ENCODE results near the gene RAB39B.

Gene RAB39B, protein sequence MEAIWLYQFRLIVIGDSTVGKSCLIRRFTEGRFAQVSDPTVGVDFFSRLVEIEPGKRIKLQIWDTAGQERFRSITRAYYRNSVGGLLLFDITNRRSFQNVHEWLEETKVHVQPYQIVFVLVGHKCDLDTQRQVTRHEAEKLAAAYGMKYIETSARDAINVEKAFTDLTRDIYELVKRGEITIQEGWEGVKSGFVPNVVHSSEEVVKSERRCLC

DNA sequence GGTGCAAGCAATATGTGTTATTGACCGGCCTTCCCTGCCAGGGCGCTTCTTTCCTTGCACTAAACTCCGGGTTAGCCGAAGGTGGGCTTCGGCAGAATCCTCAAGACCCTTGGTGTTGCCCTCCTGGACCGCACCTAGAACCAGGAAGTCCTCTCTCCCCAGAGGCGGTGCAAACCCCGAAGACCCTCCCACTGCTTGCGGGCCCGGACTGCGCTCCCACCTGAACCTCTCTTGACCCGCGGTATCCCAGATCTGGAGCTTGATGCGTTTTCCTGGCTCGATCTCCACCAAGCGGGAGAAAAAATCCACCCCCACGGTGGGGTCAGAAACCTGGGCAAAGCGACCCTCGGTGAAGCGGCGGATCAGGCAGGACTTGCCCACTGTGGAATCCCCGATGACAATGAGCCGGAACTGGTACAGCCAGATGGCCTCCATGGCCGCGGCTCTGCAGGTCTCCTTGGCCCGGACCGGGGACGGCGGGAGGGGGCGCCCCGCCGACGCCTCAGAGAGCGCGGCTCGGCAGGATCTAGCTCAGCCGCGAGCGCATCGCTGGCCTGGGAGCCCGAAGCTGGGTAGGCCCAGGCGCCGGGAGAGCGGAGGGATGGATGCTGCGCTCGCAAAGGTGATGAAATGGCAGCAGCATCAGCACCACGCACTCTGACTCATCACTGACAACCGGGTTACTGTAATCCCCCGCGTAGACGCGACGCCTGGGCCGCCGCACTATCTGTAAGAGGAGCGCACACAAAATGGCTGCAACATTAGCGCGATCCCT, at the start of gene RAB39B:
Gene RAB39B, minus strand, starts transcription at position 638 of the 775 bp plus-strand sequence. Its CDS starts 203 bp downstream, at position 435.
- Histone ChIP-seq H2AFZ (ENCODE audit: low read depth) (peak within 1 kb of the TSS; percentile 57; the same call in 1 of the 2 replicates), H3K27me3 (ENCODE audit: insufficient read depth, low read depth) (no peaks in the 10 kb centered on the region), H3K4me2 (no peak within 1 kb of the TSS; the same call in 1 of the 2 replicates), H3K4me3 (IDR thresholded peaks at IDR 0.05; ENCODE audit: insufficient read depth, low read depth, low read length) (no peak within 1 kb of the TSS), H3K4me1 (ENCODE audit: low read depth, poor library complexity, severe bottlenecking) (peaks cover 4% of the 10 kb centered on the region), H3K79me2 (ENCODE audit: insufficient read depth, low read depth) (no peaks in the 10 kb centered on the region), H3K36me3 (ENCODE audit: insufficient read depth) (no peaks in the 10 kb centered on the region), H3K9ac (peak within 1 kb of the TSS; percentile 15; the same call in 1 of the 2 replicates), H3K27ac (no peak within 1 kb of the TSS), H4K20me1 (ENCODE audit: insufficient read depth) (no peaks in the 10 kb centered on the region)
- TF ChIP-seq, protein P1, sequence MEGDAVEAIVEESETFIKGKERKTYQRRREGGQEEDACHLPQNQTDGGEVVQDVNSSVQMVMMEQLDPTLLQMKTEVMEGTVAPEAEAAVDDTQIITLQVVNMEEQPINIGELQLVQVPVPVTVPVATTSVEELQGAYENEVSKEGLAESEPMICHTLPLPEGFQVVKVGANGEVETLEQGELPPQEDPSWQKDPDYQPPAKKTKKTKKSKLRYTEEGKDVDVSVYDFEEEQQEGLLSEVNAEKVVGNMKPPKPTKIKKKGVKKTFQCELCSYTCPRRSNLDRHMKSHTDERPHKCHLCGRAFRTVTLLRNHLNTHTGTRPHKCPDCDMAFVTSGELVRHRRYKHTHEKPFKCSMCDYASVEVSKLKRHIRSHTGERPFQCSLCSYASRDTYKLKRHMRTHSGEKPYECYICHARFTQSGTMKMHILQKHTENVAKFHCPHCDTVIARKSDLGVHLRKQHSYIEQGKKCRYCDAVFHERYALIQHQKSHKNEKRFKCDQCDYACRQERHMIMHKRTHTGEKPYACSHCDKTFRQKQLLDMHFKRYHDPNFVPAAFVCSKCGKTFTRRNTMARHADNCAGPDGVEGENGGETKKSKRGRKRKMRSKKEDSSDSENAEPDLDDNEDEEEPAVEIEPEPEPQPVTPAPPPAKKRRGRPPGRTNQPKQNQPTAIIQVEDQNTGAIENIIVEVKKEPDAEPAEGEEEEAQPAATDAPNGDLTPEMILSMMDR (conservative IDR thresholded peaks at IDR 0.05; ENCODE audit: low read depth, low read length), result no peak

DNA sequence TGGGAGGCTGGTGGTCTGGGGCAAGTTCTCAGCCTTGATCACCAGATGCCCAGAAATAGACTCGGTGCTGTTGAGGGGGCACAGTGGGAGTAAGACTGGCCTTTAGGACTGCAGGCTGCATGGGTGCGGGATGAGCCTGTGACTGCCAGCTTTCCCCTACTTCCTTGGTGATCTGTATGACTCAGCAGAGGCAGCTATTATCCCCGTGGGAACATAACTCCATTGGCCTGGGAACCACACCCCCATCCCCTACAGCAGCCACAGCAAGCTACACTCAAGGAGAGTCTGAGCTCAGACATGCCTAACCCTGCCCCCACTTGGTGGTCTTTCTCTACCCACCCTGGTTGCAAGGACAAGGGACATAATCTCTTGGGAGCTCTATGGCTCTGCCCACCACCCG, 49.5 kb upstream of the RAB39B start:
- TF ChIP-seq, protein P1 (conservative IDR thresholded peaks at IDR 0.05; ENCODE audit: low read depth, low read length), result no peak
- Histone ChIP-seq H3K27ac (no peak overlapping the region), H3K36me3 (ENCODE audit: insufficient read depth) (no peaks in the 10 kb centered on the region), H3K4me1 (ENCODE audit: low read depth, poor library complexity, severe bottlenecking) (no peaks in the 10 kb centered on the region), H3K79me2 (ENCODE audit: insufficient read depth, low read depth) (peaks cover 32% of the 10 kb centered on the region; the same call in 1 of the 2 replicates), H3K4me3 (IDR thresholded peaks at IDR 0.05; ENCODE audit: insufficient read depth, low read depth, low read length) (no peak overlapping the region), H4K20me1 (ENCODE audit: insufficient read depth) (no peaks in the 10 kb centered on the region), H3K9ac (no peak overlapping the region), H3K4me2 (no peak overlapping the region), H2AFZ (ENCODE audit: low read depth) (no peak overlapping the region), H3K27me3 (ENCODE audit: insufficient read depth, low read depth) (no peaks in the 10 kb centered on the region)

DNA sequence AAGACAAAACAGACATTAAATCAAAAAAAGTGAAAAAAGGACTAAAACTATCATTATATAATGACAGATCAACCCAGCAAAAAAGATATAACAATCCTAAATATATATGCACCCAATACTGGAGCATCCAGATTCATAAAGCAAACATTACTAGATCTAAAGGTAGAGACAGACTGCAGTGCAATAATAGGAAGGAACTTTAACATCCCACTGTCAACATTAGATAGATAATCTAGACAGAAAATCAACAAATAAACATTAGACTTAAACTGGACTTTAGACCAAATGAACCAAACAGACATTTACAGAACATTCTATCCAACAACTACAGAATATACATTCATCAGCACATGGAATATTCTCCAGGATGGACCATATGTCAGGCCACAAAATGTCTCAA, 29.5 kb upstream of the RAB39B start:
- Histone ChIP-seq H4K20me1 (ENCODE audit: insufficient read depth) (no peaks in the 10 kb centered on the region), H3K27ac (no peak overlapping the region), H3K4me1 (ENCODE audit: low read depth, poor library complexity, severe bottlenecking) (no peaks in the 10 kb centered on the region), H3K79me2 (ENCODE audit: insufficient read depth, low read depth) (no peaks in the 10 kb centered on the region), H3K36me3 (ENCODE audit: insufficient read depth) (0 out of 2 replicates have a peak, but pooled peaks cover 2% of the 10 kb centered on the region), H3K9ac (no peak overlapping the region), H3K4me3 (IDR thresholded peaks at IDR 0.05; ENCODE audit: insufficient read depth, low read depth, low read length) (no peak overlapping the region), H3K27me3 (ENCODE audit: insufficient read depth, low read depth) (no peaks in the 10 kb centered on the region), H3K4me2 (no peak overlapping the region), H2AFZ (ENCODE audit: low read depth) (no peak overlapping the region)
- TF ChIP-seq, protein P1 (conservative IDR thresholded peaks at IDR 0.05; ENCODE audit: low read depth, low read length), result no peak

DNA sequence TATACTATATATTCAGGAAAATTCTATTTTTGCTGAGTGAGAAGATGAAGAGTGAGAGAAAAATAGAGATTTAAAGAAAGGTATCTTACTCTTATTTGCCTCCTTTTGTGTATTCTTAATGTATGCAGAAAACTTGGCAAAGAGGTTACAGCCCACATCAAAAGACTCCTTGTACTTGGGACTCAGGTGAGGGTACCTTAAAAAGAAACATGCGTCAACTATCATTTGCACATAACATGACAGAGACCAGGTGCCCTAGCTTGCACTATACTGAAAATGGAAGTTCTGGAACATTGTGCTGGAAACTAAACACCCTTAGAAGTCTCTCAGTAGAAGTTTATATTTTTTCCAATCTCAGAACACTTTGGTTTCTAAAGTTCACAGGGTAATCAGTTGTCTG, 15.6 kb upstream of the RAB39B start:
- Histone ChIP-seq H3K4me1 (ENCODE audit: low read depth, poor library complexity, severe bottlenecking) (no peaks in the 10 kb centered on the region), H3K36me3 (ENCODE audit: insufficient read depth) (no peaks in the 10 kb centered on the region), H3K9ac (no peak overlapping the region), H4K20me1 (ENCODE audit: insufficient read depth) (no peaks in the 10 kb centered on the region), H2AFZ (ENCODE audit: low read depth) (no peak overlapping the region), H3K4me2 (no peak overlapping the region), H3K4me3 (IDR thresholded peaks at IDR 0.05; ENCODE audit: insufficient read depth, low read depth, low read length) (no peak overlapping the region), H3K27ac (no peak overlapping the region), H3K79me2 (ENCODE audit: insufficient read depth, low read depth) (no peaks in the 10 kb centered on the region), H3K27me3 (ENCODE audit: insufficient read depth, low read depth) (no peaks in the 10 kb centered on the region)
- TF ChIP-seq, protein P1 (conservative IDR thresholded peaks at IDR 0.05; ENCODE audit: low read depth, low read length), result no peak

Measured in KMS-11 (cell line).